ENCODE data around the gene GNGT1.

Gene GNGT1

DNA sequence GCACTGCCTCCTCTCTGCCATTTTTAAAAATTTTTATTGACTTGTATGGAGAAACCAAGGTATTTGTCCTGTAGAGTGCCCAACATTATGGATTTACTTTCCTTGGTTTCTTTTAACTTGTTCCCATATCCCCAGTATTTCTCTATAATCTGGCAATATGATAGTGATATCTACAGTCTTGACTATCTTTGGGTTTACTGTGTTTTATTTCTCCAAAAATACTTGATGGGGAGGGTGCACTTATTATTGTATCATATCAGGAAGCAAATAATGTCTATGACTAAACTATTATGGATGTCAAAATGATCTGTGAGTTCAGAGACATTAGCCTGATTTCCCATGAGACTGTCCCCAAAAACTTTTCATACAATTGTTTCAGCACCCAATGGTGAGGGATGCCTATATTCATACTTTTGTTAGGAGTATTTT is 22.4 kb upstream of the GNGT1 start:
- Histone ChIP-seq H3K27ac (ENCODE audit: low read length) (no peak overlapping the region), H3K4me1 (ENCODE audit: control insufficient read depth, low read depth, low read length) (no peaks in the 10 kb centered on the region), H3K9me3 (ENCODE audit: control insufficient read depth, low read depth, low read length) (no peaks in the 10 kb centered on the region), H3K4me3 (ENCODE audit: low read length) (no peak overlapping the region), H3K9ac (ENCODE audit: low read length) (no peak overlapping the region), H3K27me3 (ENCODE audit: control insufficient read depth, insufficient read depth, low read length) (peaks cover 3% of the 10 kb centered on the region), H3K36me3 (ENCODE audit: control insufficient read depth, low read depth, low read length) (no peaks in the 10 kb centered on the region)

DNA sequence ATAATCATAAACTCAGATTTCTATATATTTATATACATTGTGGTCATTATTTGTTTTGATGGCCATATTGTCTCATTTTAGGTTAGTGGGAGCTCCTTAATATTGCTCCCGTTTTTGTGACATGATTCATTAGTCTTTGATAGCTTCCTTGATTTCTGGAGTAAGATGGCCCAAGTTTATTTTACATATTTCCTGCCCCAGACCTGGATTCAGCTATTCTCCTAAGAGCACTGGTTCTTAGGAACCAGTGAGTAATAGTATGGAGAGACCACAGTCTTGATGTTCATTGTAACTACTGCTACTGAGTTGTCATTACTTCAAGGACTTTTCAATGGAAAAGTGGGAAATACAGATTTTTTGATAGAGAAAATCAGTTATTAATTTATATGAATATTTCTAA is 21.8 kb upstream of the GNGT1 start:
- no peak overlapping the region for H3K4me3 ChIP-seq (ENCODE audit: low read length)
- no peaks in the 10 kb centered on the region for H3K36me3 ChIP-seq (ENCODE audit: control insufficient read depth, low read depth, low read length)
- H3K27ac ChIP-seq (ENCODE audit: low read length), result no peak overlapping the region
- H3K27me3 ChIP-seq (ENCODE audit: control insufficient read depth, insufficient read depth, low read length), result peaks cover 9% of the 10 kb centered on the region
- H3K9ac ChIP-seq (ENCODE audit: low read length), result no peak overlapping the region
- H3K9me3 ChIP-seq (ENCODE audit: control insufficient read depth, low read depth, low read length), result no peaks in the 10 kb centered on the region
- no peaks in the 10 kb centered on the region for H3K4me1 ChIP-seq (ENCODE audit: control insufficient read depth, low read depth, low read length)

DNA sequence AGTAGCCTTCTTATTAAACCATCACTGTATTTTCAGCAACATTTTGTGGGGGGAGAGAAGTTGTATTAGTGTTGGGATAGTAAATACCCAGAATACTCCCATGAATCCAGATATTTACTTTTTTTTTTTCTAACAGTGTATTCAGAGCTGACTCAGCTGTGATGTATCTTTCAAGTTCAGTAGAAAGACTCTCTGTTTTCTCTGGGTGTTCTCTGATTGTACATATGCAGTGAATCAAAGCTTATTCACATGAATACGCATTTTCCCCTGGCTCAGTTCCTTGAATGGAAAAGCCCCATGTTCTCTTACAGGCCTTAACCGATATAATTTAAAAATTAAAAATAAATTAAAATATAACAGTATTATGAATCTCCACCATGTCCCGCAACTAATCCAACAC is 17.1 kb upstream of the GNGT1 start:
- peak overlapping the region; percentile 86 for H3K4me3 ChIP-seq (ENCODE audit: low read length)
- H3K27ac ChIP-seq (ENCODE audit: low read length), result no peak overlapping the region
- no peak overlapping the region for H3K9ac ChIP-seq (ENCODE audit: low read length)
- no peaks in the 10 kb centered on the region for H3K9me3 ChIP-seq (ENCODE audit: control insufficient read depth, low read depth, low read length)
- H3K27me3 ChIP-seq (ENCODE audit: control insufficient read depth, insufficient read depth, low read length), result peaks cover 36% of the 10 kb centered on the region
- H3K36me3 ChIP-seq (ENCODE audit: control insufficient read depth, low read depth, low read length), result no peaks in the 10 kb centered on the region
- peaks cover 2% of the 10 kb centered on the region for H3K4me1 ChIP-seq (ENCODE audit: control insufficient read depth, low read depth, low read length)

- Histone ChIP-seq H3K9ac (ENCODE audit: low read length) (peak overlapping the region; percentile 45), H3K4me1 (ENCODE audit: control insufficient read depth, low read depth, low read length) (peaks cover 2% of the 10 kb centered on the region), H3K4me3 (ENCODE audit: low read length) (peak overlapping the region; percentile 86), H3K27me3 (ENCODE audit: control insufficient read depth, insufficient read depth, low read length) (peaks cover 36% of the 10 kb centered on the region), H3K36me3 (ENCODE audit: control insufficient read depth, low read depth, low read length) (no peaks in the 10 kb centered on the region), H3K27ac (ENCODE audit: low read length) (no peak overlapping the region), H3K9me3 (ENCODE audit: control insufficient read depth, low read depth, low read length) (no peaks in the 10 kb centered on the region)
These were observed 16.3 kb upstream of the GNGT1 start for GRCh38 chr7:93890041-93890463.

- no peaks in the 10 kb centered on the region for H3K36me3 ChIP-seq (ENCODE audit: control insufficient read depth, low read depth, low read length)
- peak within 1 kb of the TSS; percentile 45 for H3K9ac ChIP-seq (ENCODE audit: low read length)
- H3K9me3 ChIP-seq (ENCODE audit: control insufficient read depth, low read depth, low read length), result no peaks in the 10 kb centered on the region
- peaks cover 2% of the 10 kb centered on the region for H3K4me1 ChIP-seq (ENCODE audit: control insufficient read depth, low read depth, low read length)
- peak within 1 kb of the TSS; percentile 86 for H3K4me3 ChIP-seq (ENCODE audit: low read length)
- peaks cover 36% of the 10 kb centered on the region for H3K27me3 ChIP-seq (ENCODE audit: control insufficient read depth, insufficient read depth, low read length)
- H3K27ac ChIP-seq (ENCODE audit: low read length), result no peak within 1 kb of the TSS
These were observed 15.8 kb upstream of the GNGT1 start, which contains the start of gene TFPI2 for GRCh38 chr7:93890464-93891068. TSS of gene TFPI2 (minus strand) at chr7:93890753. CDS start at chr7:93890678, 75 bp downstream.

- H3K27ac ChIP-seq (ENCODE audit: low read length), result no peak overlapping the region
- no peak overlapping the region for H3K4me3 ChIP-seq (ENCODE audit: low read length)
- peaks cover 2% of the 10 kb centered on the region for H3K4me1 ChIP-seq (ENCODE audit: control insufficient read depth, low read depth, low read length)
- no peak overlapping the region for H3K9ac ChIP-seq (ENCODE audit: low read length)
- no peaks in the 10 kb centered on the region for H3K9me3 ChIP-seq (ENCODE audit: control insufficient read depth, low read depth, low read length)
- H3K36me3 ChIP-seq (ENCODE audit: control insufficient read depth, low read depth, low read length), result no peaks in the 10 kb centered on the region
- peaks cover 28% of the 10 kb centered on the region for H3K27me3 ChIP-seq (ENCODE audit: control insufficient read depth, insufficient read depth, low read length)
These were observed 11.9 kb upstream of the GNGT1 start for GRCh38 chr7:93894426-93894825.

- no peaks in the 10 kb centered on the region for H3K9me3 ChIP-seq (ENCODE audit: control insufficient read depth, low read depth, low read length)
- H3K36me3 ChIP-seq (ENCODE audit: control insufficient read depth, low read depth, low read length), result no peaks in the 10 kb centered on the region
- no peaks in the 10 kb centered on the region for H3K4me1 ChIP-seq (ENCODE audit: control insufficient read depth, low read depth, low read length)
- peaks cover 21% of the 10 kb centered on the region for H3K27me3 ChIP-seq (ENCODE audit: control insufficient read depth, insufficient read depth, low read length)
- H3K4me3 ChIP-seq (ENCODE audit: low read length), result no peak overlapping the region
- no peak overlapping the region for H3K27ac ChIP-seq (ENCODE audit: low read length)
- H3K9ac ChIP-seq (ENCODE audit: low read length), result no peak overlapping the region
These were observed 11.3 kb upstream of the GNGT1 start for GRCh38 chr7:93894966-93895640.

DNA sequence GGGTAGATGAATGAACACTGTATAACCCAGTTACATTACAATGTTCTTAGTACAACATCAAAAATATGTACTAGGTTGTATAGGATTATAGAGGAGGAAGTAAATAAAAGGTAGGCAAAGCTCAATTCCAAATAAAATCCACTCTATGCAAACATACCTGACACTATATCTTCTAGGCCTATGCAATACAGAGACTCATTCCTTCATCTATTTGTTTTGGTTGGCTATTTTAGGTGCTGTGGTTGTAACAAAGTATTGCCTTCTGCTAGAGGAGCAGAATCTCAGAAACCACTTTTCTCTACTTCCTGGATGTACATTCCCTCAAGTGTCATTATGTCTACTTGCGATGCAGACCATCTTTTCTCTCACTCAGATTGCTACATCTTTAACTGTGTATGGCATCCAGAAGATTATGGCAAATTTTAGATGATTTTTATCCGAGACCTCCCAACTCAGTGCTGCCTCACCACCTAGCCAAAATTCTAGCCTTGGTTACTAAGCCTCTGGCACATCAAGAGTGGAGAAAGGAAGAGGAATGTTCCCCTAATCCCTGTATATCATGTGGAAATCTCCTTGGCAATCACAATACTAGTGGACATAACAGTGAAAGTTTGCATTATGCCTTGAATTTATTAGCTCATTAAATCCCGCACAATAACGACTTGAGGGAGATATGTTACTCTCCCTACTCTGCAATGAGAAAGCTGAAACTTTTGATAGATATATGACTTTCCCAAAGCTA is 10.3 kb upstream of the GNGT1 start:
- Histone ChIP-seq H3K27me3 (ENCODE audit: control insufficient read depth, insufficient read depth, low read length) (peaks cover 12% of the 10 kb centered on the region), H3K9ac (ENCODE audit: low read length) (no peak overlapping the region), H3K27ac (ENCODE audit: low read length) (no peak overlapping the region), H3K4me3 (ENCODE audit: low read length) (no peak overlapping the region), H3K9me3 (ENCODE audit: control insufficient read depth, low read depth, low read length) (no peaks in the 10 kb centered on the region), H3K4me1 (ENCODE audit: control insufficient read depth, low read depth, low read length) (no peaks in the 10 kb centered on the region), H3K36me3 (ENCODE audit: control insufficient read depth, low read depth, low read length) (no peaks in the 10 kb centered on the region)

GRCh38 chr7:93897680-93898079 is 8.7 kb upstream of the GNGT1 start:
- Histone ChIP-seq H3K27ac (ENCODE audit: low read length) (no peak overlapping the region), H3K27me3 (ENCODE audit: control insufficient read depth, insufficient read depth, low read length) (no peaks in the 10 kb centered on the region), H3K36me3 (ENCODE audit: control insufficient read depth, low read depth, low read length) (no peaks in the 10 kb centered on the region), H3K4me3 (ENCODE audit: low read length) (no peak overlapping the region), H3K4me1 (ENCODE audit: control insufficient read depth, low read depth, low read length) (no peaks in the 10 kb centered on the region), H3K9me3 (ENCODE audit: control insufficient read depth, low read depth, low read length) (no peaks in the 10 kb centered on the region), H3K9ac (ENCODE audit: low read length) (no peak overlapping the region)

- Histone ChIP-seq H3K9me3 (ENCODE audit: control insufficient read depth, low read depth, low read length) (no peaks in the 10 kb centered on the region), H3K27ac (ENCODE audit: low read length) (no peak overlapping the region), H3K4me3 (ENCODE audit: low read length) (no peak overlapping the region), H3K9ac (ENCODE audit: low read length) (no peak overlapping the region), H3K27me3 (ENCODE audit: control insufficient read depth, insufficient read depth, low read length) (no peaks in the 10 kb centered on the region), H3K4me1 (ENCODE audit: control insufficient read depth, low read depth, low read length) (peaks cover 3% of the 10 kb centered on the region), H3K36me3 (ENCODE audit: control insufficient read depth, low read depth, low read length) (no peaks in the 10 kb centered on the region)
These were observed 3.5 kb upstream of the GNGT1 start for GRCh38 chr7:93902777-93903423.
